Uterus (tissue), 4 donors: ENCODE measurements around the gene MYL6B. TPM values are rescaled to one million over a fixed set of nuclear protein-coding genes. Genes with fewer than 3 reads are reported as not detected.
A peak's percentile ranks its signal among the peaks of the same experiment; 100 is the strongest.

Experiments
- DNase-seq, 2 donors: peaks; one replicate each; pipeline ENCODE4 v3.0.0-alpha.2; 2019 to 2020
- H3K27ac ChIP-seq, 2 donors: fragments of 200-600 bp; sonication (generic); 1 replicate in 1 of 2; 2 replicates in 1 of 2; pipeline ENCODE4 v1.5.1; 2016 to 2018
- H3K27me3 ChIP-seq, 2 donors: fragments of 200-600 bp; sonication (generic); one replicate each; pipeline ENCODE4 v1.5.1; 2018 to 2019; ENCODE audit warnings: control low read depth in 1 of 2
- H3K36me3 ChIP-seq, 2 donors: fragments of 200-600 bp; sonication (generic); one replicate each; pipeline ENCODE4 v1.5.1; 2019; ENCODE audit warnings: control low read depth in 1 of 2
- H3K4me1 ChIP-seq, 2 donors: fragments of 200-600 bp; sonication (generic); one replicate each; pipeline ENCODE4 v1.5.1; 2018 to 2019; ENCODE audit warnings: control low read depth in 1 of 2
- H3K4me3 ChIP-seq, 2 donors: fragments of 200-600 bp; sonication (generic); 1 replicate in 1 of 2; 2 replicates in 1 of 2; pipeline ENCODE4 v1.5.1; 2018 to 2019; ENCODE audit warnings: mild to moderate bottlenecking in 1 of 2
- H3K9me3 ChIP-seq, 2 donors: fragments of 200-600 bp; sonication (generic); one replicate each; pipeline ENCODE4 v1.5.1; 2019; ENCODE audit warnings: control low read depth in 1 of 2
- CTCF ChIP-seq, 4 experiments: fragments of 200-600 bp in 2 of 4; fragments of 450-650 bp in 2 of 4; sonication (generic) in 2 of 4; IDR thresholded peaks; one replicate each; pipeline ENCODE4 v1.5.1; 2016 to 2019; ENCODE audit warnings: antibody characterized with exemption in 4 of 4, mild to moderate bottlenecking in 2 of 4, moderate library complexity in 1 of 4
- POLR2A ChIP-seq, 2 donors: fragments of 450-650 bp; IDR thresholded peaks; one replicate each; pipeline ENCODE4 v1.6.1; 2016; ENCODE audit warnings: antibody characterized with exemption in 2 of 2, mild to moderate bottlenecking in 1 of 2, moderate library complexity in 1 of 2
- intact Hi-C: fragments of 100-400 bp; cut with DNase I; formaldehyde crosslinking; loops from one replicate; pipeline ENCODE4 v1.15.1; 2023; ENCODE audit warnings: low total_unique reads
- total RNA-seq, 4 donors: library from RNA; depleted of rRNA in 3 of 4; stranded (reverse); fragments of >200 nt in 3 of 4; gene quantifications; one replicate each; pipeline versions ENCODE4 v1.1.0 to v1.2.4, GENCODE V29; 2014 to 2023
- donor health status: DM: yes; HTN: yes; CAD: no.

Gene MYL6B
- total RNA-seq, 4 donors from 2014 or later = 6.7 to 57.5 (median 27.0) TPM

- H3K36me3 ChIP-seq = no peaks in the 10 kb centered on the region
- no peak for TF ChIP-seq POLR2A (IDR thresholded peaks at IDR 0.05)
- TF ChIP-seq CTCF (IDR thresholded peaks at IDR 0.05) = no peak
- no peak overlapping the region for H3K4me3 ChIP-seq
- no peaks in the 10 kb centered on the region for H3K4me1 ChIP-seq
- H3K9me3 ChIP-seq = no peaks in the 10 kb centered on the region
- DNase-seq = no peak
- no peaks in the 10 kb centered on the region for H3K27me3 ChIP-seq
- no peak overlapping the region for H3K27ac ChIP-seq
- intact Hi-C loops = no loop called here
Measured at GRCh38 chr12:56137853-56138571, 14.4 kb upstream of the MYL6B start.

- H3K36me3 ChIP-seq = no peaks in the 10 kb centered on the region
- no peaks in the 10 kb centered on the region for H3K27me3 ChIP-seq
- H3K27ac ChIP-seq = no peak overlapping the region
- TF ChIP-seq POLR2A (IDR thresholded peaks at IDR 0.05) = no peak
- no peak for TF ChIP-seq CTCF (IDR thresholded peaks at IDR 0.05)
- no peaks in the 10 kb centered on the region for H3K9me3 ChIP-seq
- DNase-seq = no peak
- H3K4me1 ChIP-seq = no peaks in the 10 kb centered on the region
- intact Hi-C loops = no loop called here
- H3K4me3 ChIP-seq = no peak overlapping the region
Measured at GRCh38 chr12:56141946-56142784, 10.2 kb upstream of the MYL6B start.

- H3K4me3 ChIP-seq = no peak overlapping the region
- no peak for TF ChIP-seq CTCF (IDR thresholded peaks at IDR 0.05)
- no peak for DNase-seq
- intact Hi-C loops = no loop called here
- no peaks in the 10 kb centered on the region for H3K9me3 ChIP-seq
- no peaks in the 10 kb centered on the region for H3K27me3 ChIP-seq
- H3K36me3 ChIP-seq = no peaks in the 10 kb centered on the region
- no peaks in the 10 kb centered on the region for H3K4me1 ChIP-seq
- peak overlapping the region; percentile 65 to 81 for H3K27ac ChIP-seq
Measured at GRCh38 chr12:56143217-56143616, 9.2 kb upstream of the MYL6B start.

GRCh38 chr12:56143870-56144269 lies 8.5 kb upstream of the MYL6B start:
- no peak for DNase-seq
- H3K4me1 ChIP-seq = no peaks in the 10 kb centered on the region
- no peaks in the 10 kb centered on the region for H3K27me3 ChIP-seq
- H3K4me3 ChIP-seq = no peak overlapping the region
- no peaks in the 10 kb centered on the region for H3K36me3 ChIP-seq
- H3K9me3 ChIP-seq = no peaks in the 10 kb centered on the region
- TF ChIP-seq CTCF (IDR thresholded peaks at IDR 0.05) (no peak), POLR2A (IDR thresholded peaks at IDR 0.05) (no peak)
- intact Hi-C loops = no loop called here
- H3K27ac ChIP-seq = peak overlapping the region; percentile 65 to 81

- Histone ChIP-seq H3K9me3 (no peaks in the 10 kb centered on the region), H3K27me3 (no peaks in the 10 kb centered on the region), H3K27ac (peak overlapping the region in 1 of 2 donors; percentile 81), H3K4me3 (no peak overlapping the region), H3K36me3 (no peaks in the 10 kb centered on the region), H3K4me1 (no peaks in the 10 kb centered on the region)
- TF ChIP-seq POLR2A (IDR thresholded peaks at IDR 0.05) (no peak), CTCF (IDR thresholded peaks at IDR 0.05) (no peak)
- intact Hi-C loops = no loop called here
- no peak for DNase-seq
Measured at GRCh38 chr12:56145217-56145616, 7.2 kb upstream of the MYL6B start.
